OCI-M1 (cell line): Measurements from ENCODE around the gene ITGAE.
A peak's percentile ranks its signal among the peaks of the same experiment; 100 is the strongest.
"Not testable (repeated sequence)": the region's sequence is repeated elsewhere in the genome, so short reads cannot be mapped to it uniquely, and the experiment has no call there.

ENCODE experiments used
- DNase-seq: peaks from one replicate; lab custom pipeline; 2025; lab: John Stamatoyannopoulos, UW

The ITGAE gene, protein sequence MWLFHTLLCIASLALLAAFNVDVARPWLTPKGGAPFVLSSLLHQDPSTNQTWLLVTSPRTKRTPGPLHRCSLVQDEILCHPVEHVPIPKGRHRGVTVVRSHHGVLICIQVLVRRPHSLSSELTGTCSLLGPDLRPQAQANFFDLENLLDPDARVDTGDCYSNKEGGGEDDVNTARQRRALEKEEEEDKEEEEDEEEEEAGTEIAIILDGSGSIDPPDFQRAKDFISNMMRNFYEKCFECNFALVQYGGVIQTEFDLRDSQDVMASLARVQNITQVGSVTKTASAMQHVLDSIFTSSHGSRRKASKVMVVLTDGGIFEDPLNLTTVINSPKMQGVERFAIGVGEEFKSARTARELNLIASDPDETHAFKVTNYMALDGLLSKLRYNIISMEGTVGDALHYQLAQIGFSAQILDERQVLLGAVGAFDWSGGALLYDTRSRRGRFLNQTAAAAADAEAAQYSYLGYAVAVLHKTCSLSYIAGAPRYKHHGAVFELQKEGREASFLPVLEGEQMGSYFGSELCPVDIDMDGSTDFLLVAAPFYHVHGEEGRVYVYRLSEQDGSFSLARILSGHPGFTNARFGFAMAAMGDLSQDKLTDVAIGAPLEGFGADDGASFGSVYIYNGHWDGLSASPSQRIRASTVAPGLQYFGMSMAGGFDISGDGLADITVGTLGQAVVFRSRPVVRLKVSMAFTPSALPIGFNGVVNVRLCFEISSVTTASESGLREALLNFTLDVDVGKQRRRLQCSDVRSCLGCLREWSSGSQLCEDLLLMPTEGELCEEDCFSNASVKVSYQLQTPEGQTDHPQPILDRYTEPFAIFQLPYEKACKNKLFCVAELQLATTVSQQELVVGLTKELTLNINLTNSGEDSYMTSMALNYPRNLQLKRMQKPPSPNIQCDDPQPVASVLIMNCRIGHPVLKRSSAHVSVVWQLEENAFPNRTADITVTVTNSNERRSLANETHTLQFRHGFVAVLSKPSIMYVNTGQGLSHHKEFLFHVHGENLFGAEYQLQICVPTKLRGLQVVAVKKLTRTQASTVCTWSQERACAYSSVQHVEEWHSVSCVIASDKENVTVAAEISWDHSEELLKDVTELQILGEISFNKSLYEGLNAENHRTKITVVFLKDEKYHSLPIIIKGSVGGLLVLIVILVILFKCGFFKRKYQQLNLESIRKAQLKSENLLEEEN

DNA sequence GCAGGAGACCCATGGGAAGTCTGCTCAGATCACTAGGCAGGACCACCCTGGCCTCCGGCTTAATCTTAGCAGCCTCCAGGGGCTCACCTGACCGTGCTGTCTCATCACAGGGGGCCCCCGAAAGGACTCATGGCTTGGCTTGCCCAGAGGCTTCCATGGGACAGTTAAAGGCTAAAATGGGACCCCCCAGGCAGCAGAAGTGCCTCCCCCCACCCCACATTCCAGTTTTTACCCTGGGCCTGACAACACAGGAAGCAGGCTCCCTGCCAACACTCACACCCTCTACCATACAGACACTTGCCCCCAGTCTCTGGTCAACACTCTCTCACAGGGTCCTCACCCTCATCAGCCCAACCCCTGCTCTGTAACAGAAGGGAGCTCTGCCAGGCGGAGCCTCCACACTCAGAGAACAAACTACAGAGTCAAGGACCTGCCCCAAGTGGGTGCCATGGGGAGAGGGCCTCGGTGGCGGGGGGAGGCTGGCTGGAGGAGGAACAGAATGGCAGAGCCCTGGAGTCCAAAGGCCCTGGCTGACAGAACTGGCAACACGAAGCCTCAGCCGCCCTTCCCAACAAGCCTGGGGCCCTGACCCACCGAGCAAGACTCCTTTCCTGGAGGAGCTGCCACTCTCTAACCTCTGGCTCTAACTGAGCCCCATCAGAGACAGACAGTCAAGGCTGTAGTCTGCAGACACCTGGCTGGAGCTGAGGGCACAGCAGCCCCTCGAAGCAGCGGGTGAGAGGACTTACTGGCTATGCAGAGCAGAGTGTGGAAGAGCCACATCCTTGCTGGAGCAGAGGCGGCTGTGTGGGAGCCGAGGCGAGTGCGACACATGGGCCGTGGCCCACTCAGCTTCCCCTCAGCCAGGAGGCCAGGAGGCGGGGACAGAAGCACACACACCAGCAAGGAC lies at the start of gene ITGAE:
Gene ITGAE, minus strand, starts transcription at position 827 of the 910 bp plus-strand sequence. Its CDS starts 44 bp downstream, at position 783.
- no peak for DNase-seq

DNA sequence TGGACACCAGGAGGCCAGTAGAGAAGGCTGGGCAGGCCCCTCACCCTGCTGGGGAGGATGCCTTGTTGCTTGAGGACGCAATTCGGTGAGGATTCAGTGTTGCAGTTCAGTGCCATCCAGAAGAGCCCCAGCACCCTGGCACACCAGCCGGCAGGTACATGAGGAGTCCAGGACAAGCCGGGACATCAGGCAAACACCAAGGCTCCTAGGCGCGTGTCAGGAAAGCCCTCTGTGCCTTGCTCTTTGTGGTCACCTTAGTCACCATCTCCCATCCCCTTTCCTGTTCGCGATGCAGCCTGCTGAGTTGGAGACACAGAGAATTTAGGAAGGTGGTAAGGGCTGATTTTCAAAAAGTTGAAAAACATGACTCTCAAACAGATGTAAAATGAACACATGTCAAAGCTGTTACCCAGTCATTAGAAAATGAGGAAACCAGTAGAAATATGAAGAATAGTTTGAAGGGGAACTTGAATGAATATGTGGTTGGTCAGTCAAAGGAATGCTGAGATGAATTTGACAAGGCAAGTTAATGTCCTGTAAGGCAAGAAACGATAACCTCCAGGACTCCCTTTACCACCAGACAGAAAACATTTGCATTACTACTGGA lies 47.3 kb upstream of the ITGAE start:
- DNase-seq, result peak; percentile 15

DNA sequence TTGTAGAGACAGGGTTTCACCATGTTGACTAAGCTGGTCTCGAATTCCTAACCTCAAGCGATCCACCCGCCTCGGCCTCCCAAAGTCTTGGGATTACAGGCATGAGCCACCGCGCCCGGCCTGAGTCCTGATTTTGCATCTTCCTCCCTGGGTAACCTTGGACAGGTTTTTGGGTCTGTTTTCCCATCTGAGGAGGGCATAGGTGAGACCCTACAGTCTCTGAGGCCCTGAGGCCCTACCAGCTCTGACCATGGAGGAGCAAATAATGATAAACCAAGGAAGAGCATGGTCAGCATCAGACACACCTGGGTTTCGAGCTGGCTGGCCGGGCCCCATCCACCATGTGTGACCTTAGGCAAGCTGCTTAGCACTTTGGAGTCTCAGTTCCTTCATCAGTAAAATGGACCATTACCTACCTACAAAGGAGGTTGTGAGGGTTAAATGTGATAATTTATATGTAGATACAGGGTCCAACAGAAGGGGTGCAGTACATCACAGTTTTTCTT lies 46.2 kb upstream of the ITGAE start:
- DNase-seq, result no peak

DNA sequence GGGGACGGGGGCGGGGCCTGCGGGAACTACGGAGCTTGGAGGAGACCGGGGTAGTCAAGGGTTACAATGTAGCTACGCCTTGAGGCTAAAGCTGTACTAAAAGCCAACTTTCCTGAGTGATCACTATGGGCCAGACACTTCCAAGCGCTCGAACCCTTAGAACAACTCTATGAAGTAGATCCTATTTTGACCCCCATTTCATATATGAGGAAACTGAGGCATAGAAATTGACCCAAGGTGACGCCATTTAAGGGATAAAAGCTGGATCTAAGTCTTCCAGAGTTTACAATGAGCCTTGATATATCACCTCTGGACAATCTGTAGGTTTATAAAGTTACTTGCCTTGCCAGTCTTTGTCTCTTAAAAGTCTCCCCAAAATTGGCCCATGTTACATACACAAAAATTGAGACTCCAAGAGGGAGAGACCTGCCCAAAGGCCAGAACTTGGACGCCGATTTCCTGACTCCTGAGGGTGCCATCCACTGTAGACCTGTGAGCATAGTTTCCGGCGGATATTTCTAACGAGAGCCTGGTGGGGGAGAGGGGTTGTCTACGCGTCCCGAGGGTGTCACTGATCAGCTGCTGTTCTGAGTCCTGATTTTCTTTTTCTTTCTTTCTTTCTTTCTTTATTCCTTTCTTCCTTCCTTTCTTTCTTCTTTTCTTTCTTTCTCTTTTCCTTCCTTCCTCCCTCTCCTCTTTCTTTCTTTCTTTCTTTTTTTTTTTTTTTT lies 45.6 kb upstream of the ITGAE start:
- no peak for DNase-seq

DNA sequence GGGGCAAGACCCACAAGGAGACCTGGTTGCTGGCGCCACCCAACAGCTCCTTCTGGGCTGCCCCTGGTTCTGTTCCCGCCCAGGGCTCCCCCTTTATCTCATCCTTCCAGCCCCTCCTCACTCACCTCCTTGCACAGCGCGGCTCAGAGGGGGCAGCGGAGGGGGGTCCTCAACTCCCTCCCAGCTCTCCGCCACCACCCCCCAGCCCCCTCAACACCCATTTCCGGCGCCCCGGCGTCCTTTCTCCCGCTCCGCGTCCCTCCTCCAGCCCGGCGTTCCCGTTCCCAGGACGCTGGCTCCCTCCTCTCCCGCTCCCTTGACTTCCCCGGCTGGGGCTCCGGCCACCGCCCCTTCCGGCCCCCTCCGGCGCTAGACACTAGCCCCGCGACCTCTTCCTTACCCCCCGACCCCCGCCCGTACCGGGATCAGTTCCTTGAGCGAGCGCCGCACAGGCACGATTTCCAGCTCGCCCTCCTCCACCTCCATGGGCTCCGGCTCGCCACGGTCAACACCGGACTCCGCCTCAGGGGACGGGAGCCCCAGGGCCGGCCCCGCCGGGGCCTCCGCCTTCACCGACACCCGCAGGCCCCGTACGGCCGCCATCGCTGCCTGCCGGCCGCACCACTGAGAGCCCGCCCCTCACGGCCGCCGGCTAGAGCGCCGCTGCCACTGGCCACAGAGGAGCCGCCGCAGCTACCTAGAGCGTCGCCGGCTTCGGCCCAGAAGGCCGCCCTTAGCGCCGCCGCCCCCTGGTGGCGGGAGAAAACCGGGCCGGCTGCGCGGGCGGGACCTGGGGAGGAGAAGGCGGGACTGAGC lies 44.8 kb upstream of the ITGAE start, which contains the start of gene NCBP3:
Gene NCBP3, minus strand, starts transcription at position 626 of the 816 bp plus-strand sequence. Its CDS starts 23 bp downstream, at position 603.
- peak; percentile 97 for DNase-seq

DNA sequence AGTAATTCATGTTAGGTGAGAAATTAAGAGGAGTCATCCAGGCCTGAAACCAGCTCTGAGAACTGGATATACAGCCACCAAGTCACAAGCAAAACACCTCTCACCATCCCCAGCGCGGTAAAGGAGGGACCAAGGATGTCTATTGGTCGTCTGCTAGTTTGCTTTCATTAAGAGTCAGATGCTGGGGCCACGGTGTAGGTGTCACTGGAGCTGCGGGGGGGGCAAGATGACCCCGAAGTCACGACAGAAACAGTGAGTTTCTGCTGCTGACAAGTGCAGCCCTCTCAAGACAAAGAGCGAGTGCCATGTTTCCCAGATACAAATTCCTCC lies 44.3 kb upstream of the ITGAE start:
- DNase-seq, result peak; percentile 53

DNA sequence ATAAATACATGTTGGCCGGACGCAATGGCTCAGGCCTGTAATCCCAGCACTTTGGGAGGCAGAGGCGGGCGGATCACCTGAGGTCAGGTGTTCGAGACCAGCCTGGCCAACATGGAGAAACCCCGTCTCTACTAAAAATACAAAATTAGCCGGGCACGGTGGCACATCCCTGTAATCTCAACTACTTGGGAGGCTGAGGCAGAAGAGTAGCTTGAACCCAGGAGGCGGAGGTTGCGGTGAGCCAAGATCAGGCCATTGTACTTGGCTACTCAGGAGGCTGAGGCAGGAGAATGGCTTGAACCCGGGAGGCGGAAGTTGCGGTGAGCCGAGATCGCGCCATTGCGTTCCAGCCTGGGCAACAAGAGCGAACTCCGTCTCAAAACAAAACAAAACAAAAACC lies 43.6 kb upstream of the ITGAE start:
- DNase-seq, result not testable (repeated sequence)

DNA sequence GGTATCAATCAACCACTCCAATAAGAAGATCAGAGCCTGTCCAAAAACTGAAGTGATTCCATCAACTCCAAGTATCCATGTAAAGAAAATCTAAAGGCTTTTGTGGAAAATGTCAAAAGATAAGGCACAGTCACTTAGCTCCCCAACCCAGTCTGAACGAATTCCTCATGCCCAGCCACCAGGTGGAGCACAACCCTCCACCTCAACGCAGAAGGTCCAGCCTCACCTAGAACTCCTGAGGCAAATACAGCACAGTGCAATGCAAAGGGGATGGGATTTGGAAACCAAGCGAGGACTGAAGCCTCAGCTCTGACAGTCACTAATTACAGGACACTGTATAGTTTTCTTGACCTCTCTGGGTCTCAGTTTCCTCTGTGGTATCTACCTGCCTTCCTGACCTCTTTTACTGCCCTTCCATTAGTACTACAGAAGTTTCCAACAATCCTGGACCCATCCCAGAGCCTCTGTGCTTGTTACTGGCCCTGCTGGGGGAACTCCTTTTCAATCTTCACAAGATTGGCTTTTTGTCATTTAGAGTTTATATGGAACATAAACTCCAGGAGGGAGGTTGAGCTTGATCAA lies 43.0 kb upstream of the ITGAE start:
- peak; percentile 61 for DNase-seq

DNA sequence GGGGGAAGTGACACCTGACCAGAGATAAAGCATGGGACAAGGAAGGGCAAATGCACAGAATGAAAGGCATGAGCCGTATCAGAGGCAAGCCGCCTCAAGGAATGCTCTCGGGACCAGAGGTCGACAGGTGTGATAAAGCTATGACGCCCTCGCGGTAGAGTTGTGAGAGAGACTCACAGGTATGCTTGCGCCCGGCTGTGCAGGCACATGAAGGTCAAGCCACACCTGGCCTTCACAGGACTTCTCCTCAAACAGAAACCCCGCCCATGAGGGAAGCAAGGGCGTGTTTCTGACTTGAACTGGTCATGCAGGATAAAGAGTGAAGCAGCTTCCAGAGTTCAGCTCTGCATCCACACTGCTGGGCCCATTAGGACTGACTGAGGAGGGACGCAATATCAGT lies 37.2 kb upstream of the ITGAE start:
- no peak for DNase-seq

DNA sequence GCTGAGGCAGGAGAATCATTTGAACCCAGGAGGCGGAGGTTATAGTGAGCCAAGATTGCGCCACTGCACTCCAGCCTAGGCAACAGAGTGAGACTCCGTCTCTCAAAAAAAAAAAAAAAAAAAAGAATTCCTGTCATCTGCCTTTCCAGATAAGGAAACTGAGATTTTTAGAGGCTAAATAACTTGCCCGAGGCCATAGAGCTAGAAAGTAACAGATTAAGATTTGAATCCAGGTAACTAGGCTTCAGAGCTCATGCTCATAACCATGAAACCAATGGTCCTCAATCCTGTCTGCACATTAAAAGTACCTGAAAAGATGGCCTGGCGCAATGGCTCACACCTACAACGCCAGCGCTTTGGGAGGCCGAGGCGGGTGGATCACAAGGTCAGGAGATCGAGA lies 35.6 kb upstream of the ITGAE start:
- no peak for DNase-seq

DNA sequence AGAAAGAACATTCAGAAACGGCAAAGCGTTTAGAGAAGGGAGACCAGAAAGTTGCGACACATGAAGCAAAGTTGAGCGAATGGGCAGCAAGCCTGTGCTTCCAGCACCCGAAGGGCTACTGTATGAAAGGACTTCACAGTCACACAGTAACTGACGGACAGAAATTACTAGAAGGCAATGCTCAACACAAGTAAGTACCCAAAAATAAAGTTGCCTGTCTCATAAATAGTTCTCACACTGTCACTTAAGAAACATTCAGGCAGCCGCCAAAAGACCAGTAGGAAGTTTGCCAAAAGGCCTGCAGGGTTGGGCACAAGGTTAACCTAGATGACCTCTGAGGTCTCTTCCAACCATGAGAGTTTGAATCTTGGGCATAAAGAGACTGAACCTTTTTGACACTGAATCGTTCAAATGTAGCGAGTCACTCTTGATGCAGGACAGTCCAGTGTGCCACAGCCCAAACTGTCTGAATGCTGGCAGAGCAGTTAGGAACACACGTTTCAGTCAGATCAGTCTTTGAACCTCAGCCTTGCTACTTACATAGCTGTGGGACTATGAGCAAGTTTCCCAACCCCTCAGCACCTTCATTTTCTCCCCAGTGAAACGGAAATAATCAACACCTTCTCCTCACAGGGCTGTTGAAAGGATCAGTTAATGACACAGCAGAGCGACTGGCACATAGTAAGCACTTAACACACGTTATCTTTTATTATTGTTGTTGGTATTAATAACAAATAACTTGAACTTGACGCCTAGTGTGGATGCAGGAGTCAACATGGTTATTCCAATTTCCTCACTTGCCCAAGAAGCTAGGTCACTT lies 34.6 kb upstream of the ITGAE start:
- no peak for DNase-seq

DNA sequence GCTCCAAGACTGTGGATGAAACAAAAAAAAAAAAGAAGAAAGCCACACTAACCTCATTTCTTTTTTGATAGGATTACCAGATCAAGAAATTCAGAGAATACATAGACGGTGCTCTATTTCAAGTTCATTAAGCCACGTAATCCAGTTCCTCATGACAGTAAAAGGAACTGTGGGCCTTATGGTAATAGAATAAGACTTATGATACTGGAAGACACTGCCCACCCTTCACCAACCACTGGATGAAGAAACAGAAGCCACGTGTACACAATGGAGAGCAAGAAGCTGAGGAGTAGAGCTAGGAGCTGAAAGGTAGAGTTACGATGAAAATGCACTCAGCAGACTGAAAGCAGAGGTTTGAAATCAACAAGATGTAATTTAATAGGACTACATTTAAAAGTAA lies 33.8 kb upstream of the ITGAE start:
- DNase-seq, result no peak

DNA sequence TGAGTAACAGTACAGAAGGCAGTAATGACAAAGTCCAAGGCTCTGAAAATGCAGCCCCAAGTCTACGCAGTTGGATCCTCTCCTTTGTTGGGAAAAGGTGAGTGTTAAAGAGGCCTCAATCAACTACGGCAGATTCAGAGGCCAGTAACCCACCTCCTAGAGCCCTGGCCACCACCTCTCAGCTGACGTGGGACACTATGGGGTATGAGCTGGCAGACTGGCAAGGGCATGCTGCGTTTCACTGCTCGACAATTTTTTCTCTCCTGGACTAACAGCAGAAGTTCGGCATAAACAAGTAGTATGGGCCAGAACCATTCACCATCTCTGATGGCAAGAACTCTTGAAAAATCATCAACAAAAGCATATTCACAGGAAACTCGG lies 27.9 kb upstream of the ITGAE start:
- DNase-seq, result no peak

DNA sequence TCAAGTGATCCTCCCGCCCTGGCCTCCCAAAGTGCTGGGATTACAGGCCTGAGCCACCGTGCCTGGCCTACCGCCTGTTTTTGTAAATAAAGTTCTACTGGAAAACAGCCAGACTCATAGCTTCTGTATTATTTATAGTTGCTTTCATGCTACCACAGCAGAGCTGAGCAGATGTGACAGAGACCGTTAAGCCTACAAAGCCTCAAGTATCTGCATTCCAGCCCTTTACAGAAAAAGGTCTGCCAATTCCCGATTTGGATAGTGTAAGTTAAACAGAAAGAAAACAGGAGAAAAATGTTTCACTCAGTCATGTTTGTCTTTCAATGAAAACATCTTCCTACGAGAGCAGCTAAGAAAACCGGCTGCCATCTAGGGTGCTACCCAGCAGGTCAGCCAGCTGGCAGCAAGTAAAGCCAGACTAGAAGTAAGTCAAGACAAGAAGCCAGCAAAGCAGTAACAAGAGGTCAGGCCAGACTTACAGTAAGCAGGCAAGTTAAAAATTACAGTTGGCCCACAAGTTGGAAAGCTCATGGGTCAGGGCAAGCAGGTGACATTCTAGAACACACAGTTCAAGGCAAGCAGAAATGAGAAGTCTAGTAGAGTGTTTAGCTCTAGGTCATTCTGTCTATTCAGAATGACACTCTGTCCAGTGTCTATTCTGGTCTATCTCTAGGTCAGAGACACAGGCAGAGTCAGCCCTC lies 27.3 kb upstream of the ITGAE start:
- DNase-seq, result no peak

DNA sequence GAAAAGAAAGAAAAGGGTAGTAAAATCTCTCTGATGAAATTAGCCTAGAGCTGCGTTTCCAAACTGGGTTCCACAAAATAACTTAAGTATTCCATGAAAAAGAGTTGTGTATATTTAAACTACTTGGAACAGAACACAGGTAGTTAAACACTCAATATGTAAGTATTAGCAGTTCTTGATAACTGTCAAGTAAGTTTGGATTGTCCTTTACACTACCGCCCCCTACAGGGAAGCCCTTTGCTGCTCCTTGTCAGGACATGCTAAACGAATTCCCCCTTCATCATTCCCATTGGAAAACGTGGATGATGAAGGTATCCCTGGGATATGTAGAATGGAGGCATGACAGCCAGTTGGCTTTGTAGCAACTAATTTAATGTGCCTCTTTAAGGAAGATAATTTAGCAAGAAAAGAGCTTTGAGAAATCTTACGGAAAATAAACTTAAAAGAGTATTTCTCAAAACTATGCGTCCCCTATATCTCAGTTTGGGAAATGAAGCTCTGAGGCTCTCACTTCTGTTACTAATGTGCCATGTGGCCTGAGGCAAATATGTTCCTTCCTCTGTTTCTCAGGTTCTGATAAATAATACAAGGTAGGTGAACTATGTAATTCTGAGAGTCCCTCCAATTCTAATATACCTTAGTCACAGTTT lies 26.3 kb upstream of the ITGAE start:
- peak; percentile 80 for DNase-seq

DNA sequence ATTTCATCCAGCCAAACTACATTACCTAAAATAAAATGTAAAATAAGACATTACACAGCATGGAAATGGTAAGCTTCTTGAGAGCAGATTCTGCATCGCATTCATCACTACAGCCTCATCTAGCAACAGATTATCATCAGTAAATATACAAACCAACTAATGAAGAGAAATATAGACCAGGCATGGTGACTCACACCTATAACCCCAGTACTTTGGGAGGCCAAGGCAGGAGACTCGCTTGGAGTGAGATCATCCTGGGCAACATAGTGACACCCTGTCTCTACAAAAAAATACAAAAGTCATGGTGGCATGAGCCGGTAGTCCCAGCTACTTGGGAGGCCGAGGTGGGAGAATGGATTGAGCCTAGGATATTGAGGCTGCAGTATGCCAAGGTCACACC lies 25.2 kb upstream of the ITGAE start:
- no peak for DNase-seq

DNA sequence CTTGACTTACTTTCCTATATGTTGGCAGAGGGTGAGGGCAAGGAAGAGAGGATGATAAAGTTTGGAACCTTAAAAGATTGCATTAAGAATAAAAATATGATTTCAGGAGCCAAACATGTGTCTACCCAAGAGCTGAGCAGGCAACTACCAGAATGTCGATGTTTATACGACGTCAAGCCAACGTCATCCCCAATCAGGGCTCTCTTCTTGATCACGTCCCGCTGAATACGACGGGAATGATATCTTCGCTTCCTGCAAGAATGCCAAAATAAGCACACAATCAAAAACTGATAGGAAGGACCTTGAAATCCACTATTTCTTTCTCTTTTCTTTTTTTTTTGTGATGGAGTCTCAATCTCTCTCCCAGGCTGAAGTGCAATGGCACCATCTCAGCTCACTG lies 20.1 kb upstream of the ITGAE start:
- DNase-seq, result no peak
